Smooth muscle cell (in vitro differentiated cells): ENCODE measurements around the gene WWP2. TPM values are rescaled to one million over a fixed set of nuclear protein-coding genes. Genes with fewer than 3 reads are reported as not detected.
"Not testable (repeated sequence)": the region's sequence is repeated elsewhere in the genome, so short reads cannot be mapped to it uniquely, and the experiment has no call there.

Experiments
- DNase-seq: peaks from one replicate; lab custom pipeline; 2025; ENCODE audit not compliant: unreplicated experiment; lab: John Stamatoyannopoulos, UW
- H2AFZ ChIP-seq: fragments of 200-600 bp; sonication (generic); 2 replicates; pipeline ENCODE4 v1.6.0; 2016; ENCODE audit warnings: antibody characterized with exemption, low read depth, mild to moderate bottlenecking
- H3F3A ChIP-seq: fragments of 200-600 bp; sonication (generic); 2 replicates; pipeline ENCODE4 v1.6.0; 2017; ENCODE audit warnings: antibody characterized with exemption, low read depth
- H3K27ac ChIP-seq: fragments of 200-600 bp; sonication (generic); 2 replicates; pipeline ENCODE4 v1.5.1; 2016; ENCODE audit warnings: low read depth, mild to moderate bottlenecking
- H3K27me3 ChIP-seq: fragments of 200-600 bp; sonication (generic); 2 replicates; pipeline ENCODE4 v1.6.1; 2016; ENCODE audit warnings: low read depth, mild to moderate bottlenecking
- H3K36me3 ChIP-seq: fragments of 200-600 bp; sonication (generic); 2 replicates; pipeline ENCODE4 v1.5.1; 2016; ENCODE audit warnings: low read depth
- H3K4me1 ChIP-seq: fragments of 200-600 bp; sonication (generic); 2 replicates; pipeline ENCODE4 v1.5.1; 2016; ENCODE audit warnings: low read depth
- H3K4me2 ChIP-seq: fragments of 200-600 bp; sonication (generic); 2 replicates; pipeline ENCODE4 v1.6.0; 2016; ENCODE audit warnings: mild to moderate bottlenecking
- H3K4me3 ChIP-seq: fragments of 200-600 bp; sonication (generic); 2 replicates; pipeline ENCODE4 v1.5.1; 2016; ENCODE audit warnings: mild to moderate bottlenecking
- H3K79me2 ChIP-seq: fragments of 200-600 bp; sonication (generic); 2 replicates; pipeline ENCODE4 v1.6.0; 2016; ENCODE audit warnings: low read depth, mild to moderate bottlenecking
- H3K9ac ChIP-seq: fragments of 200-600 bp; sonication (generic); 2 replicates; pipeline ENCODE4 v1.6.0; 2016; ENCODE audit warnings: low read depth
- H3K9me3 ChIP-seq: fragments of 200-600 bp; sonication (generic); replicated peaks from 2 replicates; pipeline ENCODE4 v1.5.1; 2016; ENCODE audit warnings: low read depth
- H4K20me1 ChIP-seq: fragments of 200-600 bp; sonication (generic); 2 replicates; pipeline ENCODE4 v1.6.0; 2016; ENCODE audit warnings: low read depth
- WGBS: methylation state at CpG from one replicate; pipeline ENCODE4 v1.1.7; 2016; ENCODE audit warnings: low lambda C conversion rate; 5-methylcytosine and 5-hydroxymethylcytosine counted together
- polyA plus RNA-seq: library from polyadenylated mRNA; unstranded; fragments of >200 nt; fragmentation: Nextera tagmentation; extraction: Ambion mirVana; gene quantifications from 2 replicates; pipeline ENCODE4 v1.2.1, GENCODE V29; 2016
- total RNA-seq: library from RNA; depleted of rRNA; stranded (reverse); fragments of >200 nt; gene quantifications from 2 replicates; pipeline ENCODE4 v1.2.3, GENCODE V29; 2014
- TF ChIP-seq, protein P1 (sequence below): fragments of 200-600 bp; sonication (generic); IDR thresholded peaks from 2 replicates; pipeline ENCODE4 v1.5.1; 2017; ENCODE audit warnings: borderline replicate concordance, mild to moderate bottlenecking, antibody characterized with exemption; ENCODE audit not compliant: insufficient read depth, poor library complexity, severe bottlenecking

The WWP2 gene
- total and polyA plus RNA-seq, 2 experiments from 2014 or later, result 7.8 to 9.0 TPM

DNA sequence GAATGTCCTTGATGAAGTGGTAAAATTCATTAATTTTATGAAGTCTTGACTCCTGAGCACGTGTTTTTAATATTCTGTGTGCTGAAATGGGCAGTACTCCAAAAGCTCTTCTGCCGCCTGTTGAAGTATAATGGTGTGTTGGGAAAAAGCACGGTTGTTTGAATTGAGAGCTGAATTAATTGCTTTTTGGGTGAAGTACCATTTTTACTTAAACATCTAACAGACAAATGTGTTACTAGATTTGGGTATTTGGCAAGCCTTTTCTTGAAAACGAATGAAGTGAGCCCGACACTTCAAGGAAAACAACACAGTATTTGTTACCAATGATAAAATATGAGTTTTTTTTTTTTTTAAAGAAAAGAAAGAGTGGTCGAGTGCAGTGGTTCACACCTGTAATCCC lies 22.5 kb downstream of the WWP2 start:
- Histone ChIP-seq H3F3A (no peaks in the 10 kb centered on the region), H4K20me1 (peaks cover 3% of the 10 kb centered on the region), H3K79me2 (no peaks in the 10 kb centered on the region), H3K4me2 (no peak overlapping the region), H3K36me3 (no peaks in the 10 kb centered on the region), H2AFZ (no peak overlapping the region), H3K27me3 (no peaks in the 10 kb centered on the region), H3K9ac (no peak overlapping the region), H3K4me3 (no peak overlapping the region), H3K27ac (no peak overlapping the region), H3K9me3 (no peaks in the 10 kb centered on the region), H3K4me1 (no peaks in the 10 kb centered on the region)
- TF ChIP-seq, protein P1, sequence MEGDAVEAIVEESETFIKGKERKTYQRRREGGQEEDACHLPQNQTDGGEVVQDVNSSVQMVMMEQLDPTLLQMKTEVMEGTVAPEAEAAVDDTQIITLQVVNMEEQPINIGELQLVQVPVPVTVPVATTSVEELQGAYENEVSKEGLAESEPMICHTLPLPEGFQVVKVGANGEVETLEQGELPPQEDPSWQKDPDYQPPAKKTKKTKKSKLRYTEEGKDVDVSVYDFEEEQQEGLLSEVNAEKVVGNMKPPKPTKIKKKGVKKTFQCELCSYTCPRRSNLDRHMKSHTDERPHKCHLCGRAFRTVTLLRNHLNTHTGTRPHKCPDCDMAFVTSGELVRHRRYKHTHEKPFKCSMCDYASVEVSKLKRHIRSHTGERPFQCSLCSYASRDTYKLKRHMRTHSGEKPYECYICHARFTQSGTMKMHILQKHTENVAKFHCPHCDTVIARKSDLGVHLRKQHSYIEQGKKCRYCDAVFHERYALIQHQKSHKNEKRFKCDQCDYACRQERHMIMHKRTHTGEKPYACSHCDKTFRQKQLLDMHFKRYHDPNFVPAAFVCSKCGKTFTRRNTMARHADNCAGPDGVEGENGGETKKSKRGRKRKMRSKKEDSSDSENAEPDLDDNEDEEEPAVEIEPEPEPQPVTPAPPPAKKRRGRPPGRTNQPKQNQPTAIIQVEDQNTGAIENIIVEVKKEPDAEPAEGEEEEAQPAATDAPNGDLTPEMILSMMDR, result no peak
- 97% methylated on average over 6 of the region's 6 CpGs for WGBS
- DNase-seq, result no peak

DNA sequence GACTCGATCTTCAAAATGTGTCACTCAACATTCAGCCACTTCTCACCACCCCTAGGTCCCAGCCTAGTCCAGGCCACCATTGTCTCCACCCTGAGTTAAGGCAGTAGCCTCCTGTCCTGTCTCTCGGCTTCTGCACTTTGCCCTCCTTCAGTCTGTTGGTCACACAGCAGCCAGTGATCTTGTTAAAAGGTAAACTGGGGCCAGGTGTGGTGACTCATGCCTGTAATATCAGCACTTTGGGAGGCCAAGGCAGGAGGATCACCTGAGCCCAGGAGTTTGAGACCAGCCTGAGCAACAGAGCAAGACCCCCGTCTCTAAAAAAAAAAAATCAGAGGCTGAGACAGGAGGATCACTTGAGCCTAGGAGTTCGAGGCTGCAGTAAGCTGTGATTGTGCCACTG lies 25.8 kb downstream of the WWP2 start:
- Histone ChIP-seq H3K27ac (no peak overlapping the region), H3K9ac (no peak overlapping the region), H3K4me3 (no peak overlapping the region), H4K20me1 (no peaks in the 10 kb centered on the region), H3K36me3 (no peaks in the 10 kb centered on the region), H3K4me1 (no peaks in the 10 kb centered on the region), H3K4me2 (no peak overlapping the region), H3K79me2 (no peaks in the 10 kb centered on the region), H3K27me3 (no peaks in the 10 kb centered on the region), H3F3A (no peaks in the 10 kb centered on the region), H2AFZ (no peak overlapping the region), H3K9me3 (no peaks in the 10 kb centered on the region)
- no peak for DNase-seq
- TF ChIP-seq, protein P1, result no peak
- 97% methylated on average over 4 of the region's 4 CpGs for WGBS

DNA sequence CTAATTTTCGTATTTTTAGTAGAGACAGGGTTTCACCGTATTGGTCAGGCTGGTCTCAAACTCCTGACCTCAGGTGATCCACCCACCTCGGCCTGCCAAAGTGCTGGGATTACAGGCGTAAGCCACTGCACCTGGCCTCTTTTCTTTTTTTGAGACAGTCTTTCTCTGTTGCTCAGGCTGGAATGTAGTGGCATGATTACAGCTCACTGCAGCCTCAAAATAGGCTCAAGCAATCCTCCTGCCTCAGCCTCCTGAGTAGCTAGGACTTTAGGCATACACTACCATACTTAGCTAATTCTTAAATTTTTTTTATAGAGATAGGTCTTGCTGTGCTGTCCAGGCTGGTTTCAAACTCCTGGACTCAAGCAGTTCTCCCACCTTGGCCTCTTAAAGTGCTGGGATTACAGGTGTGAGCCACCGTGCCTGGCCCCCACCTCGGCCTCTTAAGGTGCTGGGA lies 29.3 kb downstream of the WWP2 start:
- not testable (repeated sequence) for H3K9ac ChIP-seq, DNase-seq, H2AFZ ChIP-seq, H3K4me2 ChIP-seq, H3K79me2 ChIP-seq, H3K36me3 ChIP-seq, H3F3A ChIP-seq, H3K9me3 ChIP-seq, H3K4me3 ChIP-seq, H3K27me3 ChIP-seq, H4K20me1 ChIP-seq, H3K4me1 ChIP-seq, H3K27ac ChIP-seq
- 97% methylated on average over 6 of the region's 6 CpGs for WGBS

DNA sequence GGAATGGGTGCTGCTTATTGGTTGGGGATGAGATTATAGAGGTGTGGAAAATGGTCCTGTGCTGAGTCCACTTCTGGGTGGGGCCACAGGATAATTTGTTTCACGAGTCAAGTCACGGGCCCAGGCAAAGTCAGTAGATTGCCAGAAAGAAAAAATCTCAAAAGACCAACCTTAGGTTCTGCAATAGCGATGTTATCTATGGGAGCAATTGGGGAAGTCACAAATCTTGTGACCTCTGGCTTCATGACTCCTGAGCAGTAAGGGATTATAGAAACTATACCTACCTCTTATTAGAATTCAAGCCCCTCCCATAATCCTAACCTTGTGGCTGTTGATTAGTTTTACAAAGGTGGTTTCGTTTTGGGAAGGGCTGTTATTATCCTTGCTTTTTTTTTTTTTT lies 31.4 kb downstream of the WWP2 start:
- no peaks in the 10 kb centered on the region for H3F3A ChIP-seq
- H3K9ac ChIP-seq, result no peak overlapping the region
- peaks cover 5% of the 10 kb centered on the region for H3K79me2 ChIP-seq
- no peaks in the 10 kb centered on the region for H4K20me1 ChIP-seq
- H3K27me3 ChIP-seq, result no peaks in the 10 kb centered on the region
- H3K4me3 ChIP-seq, result no peak overlapping the region
- H3K4me1 ChIP-seq, result peaks cover 3% of the 10 kb centered on the region
- no peaks in the 10 kb centered on the region for H3K36me3 ChIP-seq
- H2AFZ ChIP-seq, result no peak overlapping the region
- TF ChIP-seq, protein P1, result no peak
- H3K9me3 ChIP-seq, result no peaks in the 10 kb centered on the region
- DNase-seq, result no peak
- 92% methylated on average over 4 of the region's 4 CpGs for WGBS
- H3K4me2 ChIP-seq, result no peak overlapping the region
- H3K27ac ChIP-seq, result no peak overlapping the region
